Fibroblast of lung (primary cell): Measurements from ENCODE around the gene KLB. TPM values are rescaled to one million over a fixed set of nuclear protein-coding genes. Genes with fewer than 3 reads are reported as not detected.

ENCODE experiments used
- DNase-seq, 2 donors: peaks; one replicate each; pipeline versions ENCODE4 v3.0.0 to v3.0.0-alpha.2; 2010; ENCODE audit warnings: low read depth in 2 of 2
- H2AFZ ChIP-seq: 2 replicates; pipeline ENCODE4 v1.5.1; 2012; ENCODE audit warnings: low read length, control low read depth, inconsistent platforms
- H3K27ac ChIP-seq: 2 replicates; pipeline ENCODE4 v1.5.1; 2011; ENCODE audit warnings: low read length, control low read depth; ENCODE audit not compliant: insufficient read depth
- H3K27me3 ChIP-seq: 2 replicates; pipeline ENCODE4 v1.5.1; 2011; ENCODE audit warnings: mild to moderate bottlenecking, low read length; ENCODE audit not compliant: control insufficient read depth, insufficient read depth
- H3K36me3 ChIP-seq: 2 replicates; pipeline ENCODE4 v1.5.1; 2011; ENCODE audit warnings: low read length; ENCODE audit not compliant: control insufficient read depth, insufficient read depth
- H3K4me1 ChIP-seq: 2 replicates; pipeline ENCODE4 v1.5.1; 2011; ENCODE audit warnings: low read length; ENCODE audit not compliant: control insufficient read depth, insufficient read depth; ENCODE audit errors: extremely low read depth
- H3K4me2 ChIP-seq: 2 replicates; pipeline ENCODE4 v1.5.1; 2011; ENCODE audit warnings: low read length, control low read depth; ENCODE audit not compliant: insufficient read depth; ENCODE audit errors: extremely low read depth
- H3K4me3 ChIP-seq, 4 experiments: fragments of 200-600 bp in 1 of 4; sonication (generic) in 1 of 4; replicated peaks in 1 of 4; 2 replicates each; pipeline ENCODE4 v1.5.1; 2011 to 2016; ENCODE audit warnings: low read length in 4 of 4, low read depth in 3 of 4, mild to moderate bottlenecking in 3 of 4, control low read depth in 2 of 4, inconsistent platforms in 1 of 4, mixed read lengths in 1 of 4; ENCODE audit not compliant: insufficient read depth in 1 of 4; ENCODE audit errors: control extremely low read depth in 1 of 4
- H3K79me2 ChIP-seq: 2 replicates; pipeline ENCODE4 v1.5.1; 2012; ENCODE audit warnings: mild to moderate bottlenecking, low read length, inconsistent platforms; ENCODE audit not compliant: control insufficient read depth, insufficient read depth
- H3K9ac ChIP-seq: 2 replicates; pipeline ENCODE4 v1.5.1; 2011; ENCODE audit warnings: mild to moderate bottlenecking, low read length, control low read depth; ENCODE audit not compliant: insufficient read depth
- H3K9me3 ChIP-seq: 2 replicates; pipeline ENCODE4 v1.5.1; 2012; ENCODE audit warnings: low read depth, low read length; ENCODE audit not compliant: control insufficient read depth, insufficient read depth
- H4K20me1 ChIP-seq: 2 replicates; pipeline ENCODE4 v1.5.1; 2011; ENCODE audit warnings: low read length; ENCODE audit not compliant: control insufficient read depth, insufficient read depth; ENCODE audit errors: extremely low read depth
- CTCF ChIP-seq, 2 donors: IDR thresholded peaks in 1 of 2; conservative IDR thresholded peaks in 1 of 2; 1 replicate in 1 of 2; 2 replicates in 1 of 2; pipeline ENCODE4 v1.5.1; 2011 to 2012; ENCODE audit warnings: low read length in 2 of 2, control low read depth in 1 of 2, inconsistent platforms in 1 of 2, low read depth in 1 of 2, mild to moderate bottlenecking in 1 of 2
- EZH2 ChIP-seq: IDR thresholded peaks from 2 replicates; pipeline ENCODE4 v1.5.1; 2012; ENCODE audit warnings: low read length, control low read depth, mild to moderate bottlenecking; ENCODE audit errors: missing control alignments
- polyA plus RNA-seq, 2 donors: library from polyadenylated mRNA; depleted of rRNA in 1 of 2; stranded (reverse) in 1 of 2; unstranded in 1 of 2; fragments of >200 nt; gene quantifications; 2 replicates each; pipeline ENCODE4 v1.2.1, GENCODE V29; 2011 to 2012; ENCODE audit warnings: missing spikeins in 1 of 2
- total RNA-seq: library from RNA; depleted of rRNA; stranded (reverse); fragments of >200 nt; gene quantifications from 2 replicates; pipeline ENCODE4 v1.2.1, GENCODE V29; 2014

The KLB gene
- total and polyA plus RNA-seq, 2 donors (not counting 1 experiment from before 2014, with no cell fraction given) = not detected

GRCh38 chr4:39365830-39366771 lies 40.6 kb upstream of the KLB start, which contains the start of gene RFC1:
Gene RFC1 (minus strand): TSS chr4:39366362. CDS start chr4:39366241, 121 bp downstream.
- Histone ChIP-seq H3K9ac (peak within 1 kb of the TSS; percentile 91), H3K4me2 (peak within 1 kb of the TSS; percentile 98), H2AFZ (peak within 1 kb of the TSS; percentile 97), H3K79me2 (peaks cover 43% of the 10 kb centered on the region), H3K27me3 (no peaks in the 10 kb centered on the region), H3K27ac (peak within 1 kb of the TSS; percentile 86), H3K4me3 (peak within 1 kb of the TSS; percentile 76 to 94 (median 86)), H3K4me1 (peaks cover 3% of the 10 kb centered on the region), H3K9me3 (no peaks in the 10 kb centered on the region), H4K20me1 (no peaks in the 10 kb centered on the region), H3K36me3 (no peaks in the 10 kb centered on the region)
- TF ChIP-seq EZH2 (no peak), CTCF (conservative IDR thresholded peaks at IDR 0.05 in 1 of 2, IDR thresholded peaks at IDR 0.05 in 1 of 2; ENCODE audit: low read depth in 1 of 2, low read length in 2 of 2) (no peak)
- peak; percentile 91 to 92 for DNase-seq

- no peak overlapping the region for H2AFZ ChIP-seq
Observed at GRCh38 chr4:39367166-39367565, 39.6 kb upstream of the KLB start.

More at GRCh38 chr4:39367166-39367565, 39.6 kb upstream of the KLB start:
- Histone ChIP-seq H3K9ac (no peak overlapping the region), H3K27ac (no peak overlapping the region), H3K4me1 (peaks cover 3% of the 10 kb centered on the region), H3K79me2 (peaks cover 34% of the 10 kb centered on the region), H4K20me1 (no peaks in the 10 kb centered on the region), H3K9me3 (no peaks in the 10 kb centered on the region), H3K4me2 (no peak overlapping the region), H3K36me3 (no peaks in the 10 kb centered on the region), H3K4me3 (no peak overlapping the region), H3K27me3 (no peaks in the 10 kb centered on the region)
- DNase-seq = no peak
- TF ChIP-seq CTCF (conservative IDR thresholded peaks at IDR 0.05 in 1 of 2, IDR thresholded peaks at IDR 0.05 in 1 of 2; ENCODE audit: low read depth in 1 of 2, low read length in 2 of 2) = no peak
- TF ChIP-seq EZH2 = no peak
